ENCODE data around the gene MFNG.

The MFNG gene

DNA sequence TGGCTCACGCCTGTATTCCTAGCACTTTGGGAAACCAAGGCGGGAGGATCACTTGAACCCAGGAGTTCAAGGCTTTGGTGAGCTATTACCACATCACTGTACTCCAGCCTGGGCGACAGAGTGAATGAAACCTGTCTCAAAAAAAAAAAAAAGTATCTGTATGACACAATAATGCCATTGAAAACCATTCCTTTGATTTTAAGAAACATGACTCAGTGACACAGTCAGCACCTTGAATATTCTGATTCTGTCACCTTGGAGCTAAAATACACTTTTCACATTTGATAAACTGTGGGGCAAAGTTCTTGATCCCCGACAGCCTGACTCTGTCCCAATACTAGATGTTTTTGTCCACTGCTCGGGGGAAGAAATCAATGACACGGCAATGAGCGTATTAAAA is 42.2 kb downstream of the MFNG start:
- no peak for DNase-seq

DNA sequence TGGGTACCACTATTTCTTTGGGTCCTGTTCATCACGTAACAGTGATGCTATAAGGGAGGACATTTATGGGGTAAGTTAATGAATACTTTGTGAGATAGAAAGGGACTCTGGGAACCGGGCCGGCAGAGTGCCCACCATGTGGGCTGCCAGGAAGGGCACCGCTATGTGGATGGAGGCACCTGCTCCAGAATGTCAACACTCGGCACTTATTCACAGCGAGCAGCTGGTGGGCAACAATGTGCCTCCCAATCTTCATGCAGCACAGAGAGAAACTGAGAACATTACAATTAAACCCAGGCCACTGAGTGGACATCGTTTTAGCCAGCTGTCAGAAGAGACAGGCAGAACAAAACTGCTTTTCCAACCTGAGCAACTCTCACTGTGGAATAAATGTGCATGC is 43.1 kb downstream of the MFNG start:
- no peak for DNase-seq

DNA sequence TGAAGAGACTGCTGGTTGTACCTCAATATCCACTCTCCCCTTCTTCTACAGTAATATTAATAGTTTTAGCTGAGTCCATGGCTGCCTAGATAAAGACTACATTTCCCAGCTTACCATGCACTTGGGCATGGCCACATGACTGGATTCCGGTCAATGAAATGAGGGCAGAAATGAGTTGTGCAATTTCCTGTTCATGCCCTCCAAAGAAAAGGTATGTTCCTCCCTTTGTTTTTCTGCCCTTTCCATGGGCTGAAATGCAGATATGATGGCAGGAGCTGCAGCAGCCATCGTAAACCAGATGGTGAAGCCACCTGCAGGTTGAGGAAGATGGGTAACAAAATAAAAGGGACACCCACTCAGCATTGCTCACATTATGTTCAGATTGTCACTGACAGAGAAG is 43.6 kb downstream of the MFNG start:
- DNase-seq: no peak

DNA sequence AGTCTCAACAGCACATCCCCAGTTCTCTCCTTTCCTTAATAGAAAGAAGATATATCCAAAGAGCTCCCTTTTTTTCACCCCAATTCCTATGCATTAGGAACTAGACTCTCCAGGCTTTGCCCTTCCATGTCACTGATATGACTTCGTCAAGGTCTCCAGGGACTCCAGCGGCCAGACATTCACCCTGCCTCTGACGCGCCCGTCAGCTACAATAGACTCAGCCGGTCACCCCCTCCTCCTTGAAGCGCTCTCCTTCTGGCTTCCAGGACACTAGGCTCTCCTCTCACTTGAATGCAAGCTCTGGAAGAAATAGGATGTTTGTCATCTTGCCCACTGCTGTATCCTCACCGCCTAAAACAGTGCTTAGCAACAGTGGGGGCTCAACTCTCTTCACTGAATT is 44.0 kb downstream of the MFNG start:
- DNase-seq: no peak

DNA sequence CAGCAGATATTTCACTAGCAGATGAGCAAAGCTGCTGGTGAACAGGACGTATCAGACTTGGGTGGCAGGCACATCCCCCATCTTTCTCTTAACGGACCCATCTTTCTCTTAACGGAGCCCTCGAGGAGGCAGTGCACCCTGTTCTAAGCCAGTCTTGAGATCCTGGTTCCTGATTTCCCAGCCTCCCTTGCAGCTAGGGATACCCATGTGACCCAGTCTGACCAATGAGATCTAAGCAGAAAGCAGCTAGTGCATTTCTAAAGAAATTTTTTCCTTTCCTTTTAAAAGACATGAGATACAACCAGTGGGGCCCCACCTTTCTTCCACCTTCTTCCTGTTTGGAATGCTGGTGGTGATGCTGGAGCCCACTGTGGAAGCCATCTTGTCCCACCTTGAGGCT is 45.3 kb downstream of the MFNG start:
- DNase-seq: no peak

DNA sequence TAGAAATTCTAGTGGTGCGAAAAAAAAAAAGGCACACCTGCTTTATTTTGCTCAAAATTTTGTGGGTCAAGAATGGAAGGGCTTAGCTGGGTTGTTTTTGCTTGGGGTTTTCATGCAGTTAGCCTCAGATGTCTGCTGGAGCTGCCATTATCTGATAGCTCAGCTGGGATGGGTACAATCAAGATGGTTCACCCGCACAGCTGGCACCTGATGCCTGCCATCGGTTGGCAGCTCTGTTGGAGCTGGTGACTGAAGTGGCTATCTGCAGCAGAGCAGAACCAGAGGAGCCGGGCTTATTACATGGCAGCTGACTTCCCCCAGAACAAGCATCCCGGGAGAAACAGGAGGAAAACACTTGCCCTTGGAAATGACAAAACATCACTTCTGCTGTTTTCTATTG is 46.8 kb downstream of the MFNG start:
- no peak for DNase-seq

DNA sequence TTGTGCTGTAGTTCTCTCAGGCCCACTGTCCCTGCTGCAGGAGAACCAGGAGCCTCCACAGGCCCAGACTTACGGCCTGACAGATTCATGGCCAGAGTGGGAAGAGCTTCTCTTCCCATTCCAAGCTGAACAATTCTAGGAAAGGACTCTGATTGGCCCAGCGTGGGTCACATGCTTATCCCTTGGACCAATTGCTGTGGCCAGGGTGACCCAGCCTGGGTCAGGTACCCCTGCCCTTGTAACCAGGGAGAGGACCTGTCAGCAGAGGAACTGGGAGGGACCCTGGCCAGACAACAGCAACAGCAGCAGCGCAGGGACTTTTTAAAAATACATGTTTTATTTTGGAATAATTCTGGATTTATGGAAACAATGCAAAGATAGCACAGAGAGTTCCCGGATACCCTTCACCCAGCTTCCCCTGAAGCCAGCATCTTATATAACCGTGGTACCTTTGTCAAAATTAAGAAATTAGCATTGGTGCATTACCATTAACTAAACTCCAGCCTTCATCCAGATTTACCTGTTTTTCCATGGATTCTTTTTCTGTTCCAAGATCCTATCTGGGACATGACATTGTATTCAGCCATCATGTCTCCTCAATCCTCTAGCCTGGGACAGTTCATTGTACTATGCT is 50.1 kb downstream of the MFNG start:
- DNase-seq: no peak

DNA sequence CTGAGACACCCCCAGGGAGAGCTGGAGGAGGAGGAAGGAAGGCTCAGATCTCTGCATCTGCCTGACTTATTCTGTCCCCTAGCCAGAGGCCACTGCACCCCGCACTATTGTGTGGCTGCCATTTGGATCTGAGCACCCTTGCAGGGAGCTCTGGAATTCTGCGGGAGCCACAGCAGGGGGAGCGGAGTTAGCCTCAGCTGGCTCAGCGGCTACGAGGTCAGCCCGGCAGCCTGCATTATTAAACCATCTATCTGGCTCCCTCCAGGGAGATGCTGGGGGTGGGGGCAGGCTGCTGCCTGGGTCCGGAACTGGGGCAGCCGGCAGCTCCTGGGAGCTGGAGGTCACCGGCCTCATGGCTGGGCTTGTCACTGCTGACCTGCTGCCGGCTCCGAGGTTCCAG is 52.4 kb downstream of the MFNG start:
- no peak for DNase-seq

DNA sequence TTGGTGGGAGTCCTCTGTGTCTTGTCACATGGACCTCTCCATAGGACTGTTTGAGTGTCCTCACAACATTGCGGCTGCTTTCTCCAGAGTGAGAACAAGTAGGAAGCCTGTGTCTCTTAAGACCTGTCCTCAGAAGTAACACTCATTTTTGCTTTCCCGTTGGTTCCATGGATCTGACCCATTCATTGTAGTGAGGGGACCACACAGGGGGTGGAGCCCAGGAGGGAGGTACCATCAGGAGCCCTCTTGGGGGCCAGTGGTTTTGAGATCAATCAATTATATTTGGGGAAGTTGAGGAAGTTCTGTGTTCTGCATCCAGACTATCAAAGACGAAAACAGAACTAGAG is 53.5 kb downstream of the MFNG start:
- DNase-seq: no peak

DNA sequence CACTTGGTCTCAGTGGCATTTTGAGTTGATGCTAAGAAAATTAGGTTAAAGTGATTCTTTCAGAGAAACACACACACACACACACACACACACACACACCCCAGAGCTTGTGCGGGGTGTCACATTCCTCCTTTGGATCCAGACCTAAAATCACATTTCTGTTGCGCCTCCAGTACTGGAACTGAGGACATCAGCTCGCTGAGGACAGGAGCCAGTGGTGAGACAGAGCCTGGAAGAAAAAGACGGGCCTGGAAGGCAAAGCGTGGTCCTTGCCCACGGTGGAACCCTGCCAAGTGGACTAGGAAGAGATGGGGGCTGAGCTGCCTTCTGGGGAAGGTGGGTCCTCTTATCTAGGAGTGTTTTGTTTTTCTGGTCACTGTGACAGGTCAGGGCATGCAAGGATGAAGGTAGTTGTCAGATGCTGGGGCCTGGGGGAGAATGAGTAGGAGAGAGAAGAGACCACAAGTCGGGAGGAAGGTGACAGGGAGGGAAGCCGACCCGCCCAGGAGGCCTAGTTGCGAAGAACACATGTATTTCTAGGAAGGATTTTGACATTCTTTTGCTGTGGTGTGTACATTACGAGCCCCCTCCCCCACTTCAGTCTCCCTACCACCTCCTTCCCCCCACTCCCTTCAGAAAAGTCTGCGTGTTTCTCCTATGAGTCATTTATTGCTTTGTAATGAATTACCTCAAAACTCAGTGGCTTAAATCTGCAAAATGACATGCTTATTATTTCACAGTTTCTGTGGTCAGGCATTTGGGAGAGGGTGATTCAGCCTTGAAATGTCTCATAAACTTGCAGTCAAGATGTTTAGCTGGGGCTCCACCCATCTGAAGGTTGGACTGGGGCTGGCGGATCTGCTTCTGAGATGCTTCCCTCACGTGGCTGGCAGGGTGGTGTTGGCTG is 54.1 kb downstream of the MFNG start:
- DNase-seq: no peak

DNA sequence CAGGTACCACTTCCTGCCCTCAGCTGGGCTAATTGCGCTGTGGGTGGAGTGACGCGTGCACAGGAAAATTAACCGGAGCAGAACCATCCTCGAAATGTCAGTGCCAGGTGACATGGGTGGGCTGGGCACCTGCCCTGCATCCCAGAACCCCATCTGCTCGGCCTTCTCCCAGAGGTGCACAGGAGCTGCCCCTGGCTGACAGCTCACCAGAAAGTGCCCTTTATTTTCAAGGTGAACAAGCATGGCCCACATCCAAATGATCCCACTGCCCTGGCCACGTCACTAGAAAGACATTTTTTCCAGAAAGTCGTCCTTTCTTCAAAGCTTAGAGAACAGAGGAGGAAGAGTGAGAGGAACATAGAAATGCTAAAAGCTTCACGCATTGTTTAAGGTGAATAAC is 54.8 kb downstream of the MFNG start:
- no peak for DNase-seq

DNA sequence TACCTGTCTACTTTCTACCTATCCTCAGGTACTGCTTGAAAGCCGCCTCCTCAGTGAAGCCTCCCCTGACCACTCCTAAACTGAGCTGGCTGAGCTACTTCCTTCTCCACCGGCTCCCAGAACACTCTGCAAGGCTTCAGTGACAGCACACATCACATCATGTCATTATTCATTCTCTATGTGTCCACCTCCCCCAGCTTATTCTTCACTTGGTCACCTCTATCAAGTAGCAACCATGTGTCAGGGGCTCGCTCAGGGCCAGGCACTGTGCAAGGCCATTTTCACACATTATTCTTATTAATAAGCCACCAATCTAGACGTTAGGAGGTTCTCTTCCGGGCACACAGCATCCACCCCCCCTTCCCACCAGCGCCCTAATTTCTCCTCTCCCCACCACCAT is 55.2 kb downstream of the MFNG start:
- DNase-seq: no peak

DNA sequence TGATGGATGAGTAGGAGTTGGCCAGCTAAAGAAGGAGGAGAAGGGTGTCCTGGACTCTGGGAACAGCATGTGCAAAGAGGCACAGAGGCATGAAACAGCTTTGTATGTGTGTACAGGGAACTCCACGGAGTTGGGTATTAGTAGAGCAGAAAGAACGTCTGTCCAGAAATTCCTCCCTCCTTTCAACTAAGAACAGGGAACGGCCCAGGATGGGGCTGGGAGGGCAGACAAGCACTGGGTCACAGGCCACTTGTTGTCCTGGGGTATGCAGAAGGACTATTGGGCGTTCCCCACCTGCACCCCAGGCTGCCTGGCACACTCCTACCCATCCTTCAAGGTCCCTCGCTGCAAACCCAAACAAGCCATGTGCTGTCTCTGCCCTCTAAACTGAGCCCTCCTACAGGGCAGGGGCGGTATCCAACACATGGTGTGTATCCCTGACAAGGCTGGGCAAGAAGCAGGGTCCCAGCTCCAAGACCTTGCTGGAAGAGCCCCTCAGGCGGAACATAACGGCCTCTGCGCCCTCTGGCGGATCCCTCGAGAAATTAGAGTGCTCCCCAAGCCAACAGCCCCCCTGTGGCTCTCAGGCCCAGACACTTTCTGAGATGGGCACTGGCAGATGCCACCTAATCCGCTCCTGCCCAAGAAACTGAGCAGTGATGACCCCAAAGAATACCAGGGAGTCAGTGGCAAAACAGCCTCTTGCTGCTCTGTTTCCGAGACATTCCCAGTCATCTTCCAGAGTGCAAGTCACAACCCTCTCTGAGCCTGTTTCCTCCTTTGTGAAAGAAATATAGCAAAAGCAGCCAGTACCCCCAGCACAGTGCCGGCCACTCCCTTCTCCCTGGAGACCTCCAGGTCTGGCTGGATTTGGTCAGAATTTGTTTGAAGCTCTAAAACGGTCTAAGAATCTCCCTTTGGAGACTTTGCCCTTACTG is 57.3 kb downstream of the MFNG start:
- DNase-seq: peak; percentile 63 to 64

DNA sequence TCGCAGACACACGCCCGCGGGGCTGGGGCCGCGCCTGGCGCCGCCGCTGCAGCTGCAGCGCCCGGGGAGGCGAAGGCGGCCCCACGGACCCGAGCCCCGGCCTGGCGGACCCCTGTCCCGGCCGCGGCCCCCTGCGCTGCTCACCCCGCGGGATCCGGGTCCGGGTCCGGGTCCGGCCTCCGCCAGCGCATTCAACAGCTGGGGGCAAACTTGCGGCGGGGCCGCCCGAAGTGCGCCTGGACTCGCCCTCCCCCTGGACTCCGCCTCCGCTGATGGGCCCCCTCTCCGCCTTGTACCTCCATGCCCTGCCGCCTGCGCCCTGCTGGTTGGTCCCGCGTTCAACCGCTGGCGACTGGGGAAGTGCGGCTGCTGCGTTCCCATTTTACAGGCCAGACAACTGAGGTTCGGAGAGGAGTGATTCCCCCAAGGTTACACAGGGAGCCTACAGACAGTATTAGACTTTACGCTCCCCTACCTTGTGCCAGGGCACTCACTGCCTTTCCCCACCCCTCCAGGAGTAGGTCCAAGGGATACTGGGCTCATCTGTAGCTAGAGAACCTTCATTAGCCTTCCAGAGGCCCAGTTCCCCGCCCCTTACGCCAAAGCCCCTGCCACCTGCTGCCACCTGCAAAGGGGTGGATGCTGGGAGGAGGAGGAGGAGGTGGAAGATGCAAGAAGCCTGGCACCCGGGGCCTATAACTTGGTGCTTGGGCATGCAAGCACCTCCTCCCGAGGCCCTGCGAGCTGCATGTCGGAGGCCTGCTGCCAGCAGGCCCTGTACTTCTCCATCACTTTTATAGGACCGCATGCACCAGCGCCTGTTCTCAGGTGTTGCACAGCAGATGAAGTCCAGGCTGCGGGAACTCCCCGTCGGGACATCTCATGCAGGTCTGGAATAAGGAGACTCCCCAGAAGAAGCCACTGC is 58.2 kb downstream of the MFNG start:
- DNase-seq: no peak

DNA sequence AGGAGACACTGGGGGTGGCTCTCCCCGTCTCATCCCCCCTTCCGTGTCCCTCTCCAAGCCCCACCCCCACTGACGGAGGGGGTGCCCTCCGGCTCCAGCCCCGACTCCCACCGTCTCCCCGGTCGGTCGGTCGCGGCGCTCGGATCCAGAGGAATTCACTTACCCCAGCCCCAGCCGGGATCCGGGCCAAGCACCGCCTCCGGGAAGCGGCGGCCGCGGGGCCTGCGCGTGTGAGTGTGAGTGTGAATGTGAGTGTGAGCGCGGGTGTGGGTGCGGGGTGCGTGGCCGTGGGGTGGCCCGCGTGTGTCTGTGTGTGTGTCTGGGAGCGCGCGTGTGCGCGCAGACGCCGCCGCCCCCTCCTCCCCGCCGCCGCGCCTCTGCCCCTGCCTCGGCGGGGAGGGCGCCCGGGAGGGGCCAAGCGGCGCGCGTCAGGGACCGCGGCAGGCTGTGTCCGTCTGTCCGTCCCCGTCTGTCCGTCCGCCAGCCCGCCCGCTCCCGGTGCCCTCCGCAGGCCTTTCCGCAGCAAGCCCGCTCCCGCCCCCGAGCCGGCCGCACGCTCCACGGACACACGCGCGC is 59.0 kb downstream of the MFNG start, which contains the start of gene ELFN2:
TSS of gene ELFN2 (minus strand) at position 345 of the 576 bp plus-strand sequence. CDS start 51,945 bp downstream, outside the sequence.
- no peak for DNase-seq

DNA sequence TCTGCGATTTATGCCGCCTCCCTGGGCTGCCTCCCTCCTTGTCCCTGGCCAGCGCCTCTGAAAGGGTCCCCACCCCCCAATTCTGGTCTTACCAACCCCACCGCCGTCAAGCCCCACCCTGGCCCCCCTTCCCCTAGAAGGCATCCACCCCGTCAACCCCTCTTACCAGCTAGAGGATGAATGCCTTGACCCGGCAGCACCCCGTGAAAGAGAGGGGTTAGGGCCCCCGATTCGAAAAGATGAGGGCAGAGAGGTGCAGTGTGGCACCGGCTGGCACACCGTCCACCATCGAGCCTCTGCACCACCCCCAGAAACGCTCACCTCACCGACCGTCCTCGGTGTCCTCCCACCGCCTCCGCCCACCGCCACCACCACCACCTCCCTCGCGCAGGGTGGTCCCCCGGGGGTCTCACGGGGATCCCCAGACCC is 59.5 kb downstream of the MFNG start:
- DNase-seq: no peak

DNA sequence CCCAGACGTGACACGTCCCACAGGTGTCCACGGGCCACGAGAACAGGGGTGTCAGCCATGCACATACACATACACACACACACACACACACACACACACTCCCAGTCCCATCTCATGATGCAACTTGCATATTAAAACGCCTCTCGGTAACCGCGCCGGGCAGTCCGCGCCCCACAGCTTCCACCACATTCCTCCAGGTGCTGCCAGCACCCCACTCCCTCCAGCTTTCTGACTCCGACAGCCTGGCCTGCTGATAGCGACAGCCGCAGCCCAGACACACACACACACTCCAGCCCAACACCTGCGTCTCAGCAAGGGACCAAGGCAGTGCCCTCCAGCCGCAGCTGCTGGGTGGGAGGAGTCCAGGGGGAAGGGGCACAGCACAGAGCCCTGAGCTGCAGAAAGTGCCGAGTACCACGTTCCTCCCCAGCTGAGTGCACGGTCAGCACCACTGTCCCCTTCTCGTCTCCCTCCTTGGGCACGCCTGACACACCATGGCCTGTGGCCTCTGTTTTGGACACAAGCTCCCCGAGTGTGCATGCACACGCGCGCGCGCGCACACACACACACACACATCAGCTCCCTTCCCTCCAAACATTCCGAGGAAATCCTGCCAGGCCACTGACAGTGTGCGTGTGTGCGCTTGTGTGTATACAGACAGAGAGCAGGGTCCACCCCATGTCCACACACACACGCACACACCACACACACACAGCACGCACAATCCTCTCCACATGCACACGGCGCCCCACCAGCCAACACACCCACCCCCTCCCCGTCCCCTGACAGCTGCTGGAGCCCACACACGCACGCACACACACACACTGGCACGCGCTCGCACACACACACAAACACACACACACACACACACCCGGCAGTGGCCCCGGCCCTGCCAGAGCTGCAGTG is 60.1 kb downstream of the MFNG start:
- no peak for DNase-seq

DNA sequence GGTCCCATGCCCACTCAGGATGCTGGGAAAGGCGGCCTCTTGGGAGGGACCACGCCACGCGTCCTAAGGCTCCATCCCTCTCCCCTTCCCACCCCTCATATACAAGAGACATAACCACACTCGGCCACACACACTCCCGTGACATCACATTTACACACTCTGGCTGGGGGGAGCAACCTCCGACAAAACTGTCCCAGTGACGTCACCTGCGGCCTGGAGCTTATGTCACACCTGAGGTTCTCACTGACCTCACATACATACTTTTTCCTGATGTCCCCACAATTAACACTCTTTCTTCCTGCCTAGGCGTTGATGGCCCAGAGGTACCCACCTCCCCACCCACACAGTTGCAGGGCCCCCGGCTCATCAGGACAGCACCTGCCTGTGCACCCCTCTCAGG is 60.8 kb downstream of the MFNG start:
- no peak for DNase-seq

DNA sequence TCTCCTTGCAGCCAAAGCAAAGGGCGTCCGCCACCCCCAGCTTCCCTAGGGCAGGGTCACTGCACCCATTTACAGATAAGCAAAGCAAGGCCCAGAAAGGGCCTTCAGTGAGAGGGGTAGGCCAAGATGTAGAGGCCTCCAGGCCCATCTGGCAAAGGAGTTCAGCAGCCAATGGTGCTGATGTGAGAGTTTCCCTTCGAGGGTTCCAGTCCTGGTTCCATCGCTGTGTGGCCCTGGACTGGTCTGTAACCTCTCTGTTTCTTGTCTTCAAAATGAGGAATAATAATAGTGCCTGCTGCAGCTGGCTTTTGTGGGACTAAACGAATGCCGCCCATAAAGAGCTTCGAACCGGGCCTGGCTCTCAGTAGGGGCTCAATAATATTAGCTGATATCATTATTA is 62.9 kb downstream of the MFNG start:
- DNase-seq: no peak

DNA sequence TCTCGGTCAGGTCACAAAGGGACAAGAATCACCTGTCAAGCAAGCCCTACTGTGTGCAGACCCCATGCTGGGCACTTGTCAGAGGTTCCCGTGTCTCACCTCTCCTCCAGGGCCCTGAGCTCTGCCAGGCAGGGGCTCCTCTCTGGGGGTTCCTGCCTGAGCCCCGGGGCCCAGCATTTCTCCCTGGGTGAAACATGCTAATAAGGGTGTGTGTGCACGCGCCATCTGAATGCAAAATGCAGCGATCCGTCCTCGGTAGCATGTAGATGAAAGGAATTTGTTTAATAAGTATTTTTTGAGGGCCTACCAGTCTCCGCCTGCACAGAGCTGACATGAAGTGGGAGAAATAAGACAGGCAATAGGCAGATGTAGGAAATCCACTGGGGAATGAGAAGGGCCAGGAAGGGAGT is 64.7 kb downstream of the MFNG start:
- DNase-seq: no peak
